ENCODE measurements around the gene EIF4EBP2. TPM values are rescaled to one million over a fixed set of nuclear protein-coding genes. Genes with fewer than 3 reads are reported as not detected.
A peak's percentile ranks its signal among the peaks of the same experiment; 100 is the strongest.

The EIF4EBP2 gene
- total RNA-seq, 1 donor from 2014 or later, result 21.8 TPM

DNA sequence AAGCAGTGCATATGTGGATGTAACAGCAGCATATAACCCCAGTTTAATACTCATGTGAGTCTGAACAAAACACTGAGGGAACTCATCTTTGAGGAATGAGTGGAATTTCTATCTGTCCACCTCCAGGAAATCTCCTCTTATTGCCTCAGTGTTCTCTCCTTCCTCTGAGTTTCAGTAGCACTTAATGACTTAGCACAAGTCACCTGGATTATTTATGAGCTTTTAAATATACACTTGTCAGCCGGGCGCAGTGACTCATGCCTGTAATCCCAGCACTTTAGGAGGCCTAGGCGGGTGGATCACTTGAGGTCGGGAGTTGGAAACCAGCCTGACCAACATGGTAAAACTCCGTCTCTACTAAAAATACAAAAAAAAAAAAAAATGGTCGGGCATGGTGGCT lies 25.8 kb upstream of the EIF4EBP2 start:
- DNase-seq (ENCODE audit: low read depth in 2 of 2), result peak in 1 of 2 donors; percentile 75

DNA sequence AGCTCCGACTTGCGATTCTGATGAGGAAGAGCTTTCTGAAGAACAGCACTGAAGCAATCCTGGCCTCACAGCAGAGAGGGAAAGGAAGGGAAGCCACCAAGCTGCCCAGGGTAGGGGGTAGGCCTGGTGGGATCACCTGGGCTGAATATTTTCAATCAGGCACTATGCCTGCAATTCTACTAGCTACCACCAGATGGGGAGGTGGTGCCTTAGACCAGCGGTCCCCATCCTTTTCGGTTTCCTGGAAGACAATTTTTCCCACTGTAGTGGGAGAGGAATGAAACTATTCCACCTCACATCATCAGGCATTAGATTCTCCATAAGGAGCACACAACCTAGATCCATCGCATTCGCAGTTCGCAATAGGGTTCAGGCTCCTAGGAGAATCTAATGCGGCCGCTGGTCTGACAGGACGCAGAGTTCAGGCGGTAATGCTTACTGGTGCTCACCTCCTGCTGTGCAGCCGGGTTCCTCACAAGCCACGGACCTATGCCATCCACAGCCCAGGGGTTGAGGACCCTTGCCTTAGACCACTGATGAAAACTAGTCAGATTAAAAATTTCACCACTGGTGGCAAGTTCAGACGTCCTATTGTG lies 24.3 kb upstream of the EIF4EBP2 start:
- DNase-seq (ENCODE audit: low read depth in 2 of 2), result no peak

DNA sequence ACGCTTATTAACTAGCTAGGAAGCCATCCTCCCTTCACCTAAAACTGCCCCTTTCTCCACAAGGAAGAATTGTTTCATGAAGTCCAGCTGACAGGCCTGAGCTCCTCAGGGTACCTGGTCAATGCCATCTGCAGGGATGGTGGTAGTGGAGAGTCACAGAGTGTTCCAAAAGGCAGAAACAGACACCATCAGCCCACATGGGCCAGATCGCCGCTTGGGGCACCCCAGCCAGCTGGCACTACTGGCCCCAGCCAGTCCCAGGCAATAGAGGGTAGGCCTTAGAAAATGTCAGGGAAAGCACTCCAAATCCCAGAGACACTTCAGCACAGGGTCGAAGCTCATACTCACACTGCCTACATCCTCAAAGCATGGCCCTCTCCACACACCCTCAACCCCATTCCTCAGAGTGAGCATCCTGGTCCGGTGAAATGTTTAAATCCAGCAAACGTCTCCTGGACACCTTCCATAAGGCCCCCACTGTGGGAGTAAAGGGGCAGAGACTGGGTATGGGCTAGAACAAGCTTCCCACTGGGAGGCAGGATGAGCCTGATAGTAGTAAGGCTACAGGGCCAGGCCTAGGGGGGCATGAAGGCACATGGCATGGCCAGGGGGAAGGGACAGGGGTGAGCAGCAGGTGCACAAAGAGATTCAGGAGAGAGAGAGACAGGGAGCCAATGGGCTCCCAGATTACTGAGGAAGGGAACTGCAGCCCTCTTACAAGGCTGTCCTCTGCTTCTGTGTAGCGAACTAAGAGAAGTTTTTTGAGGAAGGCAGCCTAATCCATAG lies 23.4 kb upstream of the EIF4EBP2 start:
- DNase-seq (ENCODE audit: low read depth in 2 of 2), result no peak

DNA sequence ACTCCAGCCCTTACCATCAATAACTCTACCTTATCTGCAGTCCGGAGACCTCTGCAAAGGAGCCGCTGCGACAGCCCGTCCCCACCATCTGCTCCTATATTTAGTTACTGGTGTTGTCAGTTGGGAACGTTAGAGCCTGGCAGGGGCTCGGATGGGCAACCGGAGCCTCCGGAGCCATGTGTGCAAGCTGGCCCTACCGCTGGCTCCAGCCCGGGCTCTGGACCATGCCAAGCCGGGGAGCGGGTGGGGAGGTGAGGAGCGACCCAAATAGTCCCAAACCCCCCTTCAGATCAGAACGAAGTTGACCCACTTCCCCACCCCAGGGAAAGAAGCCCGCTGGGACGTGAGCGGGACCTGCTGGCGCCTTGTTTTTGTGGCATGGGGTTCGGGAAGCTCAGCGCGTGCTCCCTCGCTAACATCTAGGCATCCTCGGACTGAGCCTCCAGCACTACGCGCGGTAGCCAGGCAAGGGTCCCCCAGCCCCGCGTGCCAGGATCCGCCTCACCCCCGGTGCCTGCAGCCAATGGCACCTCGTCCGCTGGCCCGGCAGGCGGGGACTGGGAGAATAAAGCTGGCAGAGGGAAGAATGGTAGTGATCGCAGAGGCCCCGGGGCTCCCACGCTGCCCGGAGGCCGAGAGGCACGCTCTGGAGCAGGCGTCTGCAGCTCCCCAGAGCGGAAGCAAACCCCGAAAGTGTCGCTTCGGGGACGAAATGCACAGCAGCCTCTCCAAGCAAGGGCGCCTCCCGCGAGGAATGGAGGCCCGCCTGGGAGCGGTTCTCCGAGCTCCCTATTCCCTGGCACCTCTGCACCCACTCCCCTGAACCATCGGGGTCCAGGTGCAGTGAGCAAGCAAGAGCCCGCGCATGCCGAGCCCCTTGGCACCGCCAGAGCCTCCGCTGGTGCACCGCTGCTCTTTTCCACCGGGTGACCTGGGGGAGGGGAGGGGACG lies 22.2 kb upstream of the EIF4EBP2 start:
- peak in 1 of 2 donors; percentile 64 for DNase-seq (ENCODE audit: low read depth in 2 of 2)

DNA sequence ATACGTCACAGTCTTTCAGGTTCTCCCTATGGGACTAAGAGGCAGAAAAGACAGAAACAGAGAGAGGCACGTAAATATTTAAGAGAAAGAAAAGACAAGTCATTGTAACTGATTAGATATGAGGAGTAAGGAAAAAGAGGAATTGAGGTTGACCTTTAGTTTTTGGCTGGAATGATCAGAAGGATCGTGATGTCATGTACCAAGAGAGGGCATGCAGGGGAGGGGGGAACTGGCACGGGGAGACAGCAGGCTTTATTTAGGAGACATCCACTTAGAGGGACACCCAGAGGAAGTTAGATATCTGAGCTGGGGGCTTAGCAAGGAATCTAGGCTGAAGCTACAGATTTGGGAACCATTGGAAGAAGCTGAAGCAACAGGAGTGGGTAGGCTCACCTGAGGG lies 12.3 kb upstream of the EIF4EBP2 start:
- DNase-seq (ENCODE audit: low read depth in 2 of 2), result no peak

DNA sequence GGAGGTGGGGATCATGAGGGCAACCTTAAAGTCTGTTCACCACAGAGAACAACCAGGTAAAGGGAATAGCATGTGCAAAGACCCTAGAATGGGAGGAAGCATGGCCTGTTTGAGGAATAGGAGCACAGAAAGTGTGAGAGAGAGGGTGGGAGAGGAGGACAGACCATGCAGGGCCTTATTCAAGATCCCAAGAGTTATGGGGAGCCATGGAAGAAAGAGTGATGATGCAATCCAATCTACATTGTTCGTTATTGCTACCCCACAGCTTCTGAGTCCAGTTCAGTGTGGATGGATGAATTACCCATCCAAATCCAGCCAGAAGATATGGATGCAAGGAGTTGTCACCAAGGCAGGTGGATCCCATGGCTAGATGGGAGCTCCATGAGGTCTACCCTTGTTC lies 7.8 kb upstream of the EIF4EBP2 start:
- DNase-seq (ENCODE audit: low read depth in 2 of 2), result no peak

DNA sequence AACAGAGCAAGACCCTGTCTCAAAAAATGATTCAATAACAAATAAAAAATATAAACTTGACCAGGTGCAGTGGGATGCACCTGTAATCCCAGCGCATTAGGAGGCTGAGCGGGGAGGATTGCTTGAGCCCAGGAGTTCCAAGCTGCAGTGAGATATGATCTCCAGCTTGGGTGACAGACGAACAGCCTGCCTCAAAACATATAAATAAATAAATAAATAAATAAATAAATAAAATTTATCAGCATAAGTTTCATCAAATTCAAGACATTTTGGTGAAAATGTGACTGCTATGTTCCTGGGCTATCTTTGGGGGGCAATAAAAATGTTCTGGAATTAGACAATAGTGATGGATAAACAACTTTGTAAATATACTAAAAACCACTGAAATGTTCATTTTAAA lies 4.8 kb upstream of the EIF4EBP2 start:
- no peak for DNase-seq (ENCODE audit: low read depth in 2 of 2)

DNA sequence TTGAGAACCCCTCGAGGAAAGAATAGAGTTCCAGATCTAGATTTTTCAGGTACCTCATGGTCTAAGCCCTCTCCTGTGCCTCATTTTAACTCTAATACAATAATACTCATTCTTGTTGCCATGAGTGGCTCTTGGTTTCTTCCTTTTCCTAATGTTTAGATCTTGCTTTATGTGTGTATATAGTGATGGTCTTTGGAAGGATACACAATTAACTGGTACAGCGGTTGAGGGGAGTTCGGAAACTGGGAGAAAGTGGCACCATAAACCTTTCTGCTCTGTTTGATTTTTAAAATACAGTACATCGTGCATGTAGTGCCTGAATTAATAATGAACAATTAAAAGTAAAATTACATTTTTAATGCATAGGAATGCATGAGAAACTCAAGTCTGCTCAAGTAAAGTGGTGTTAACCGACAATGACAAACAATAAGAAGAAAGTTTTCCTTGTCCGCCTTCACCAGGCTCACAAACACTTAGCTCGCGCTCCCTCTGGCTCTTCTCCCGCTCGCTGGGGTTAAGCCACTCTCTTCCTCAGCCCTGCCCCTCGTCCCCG lies 386 bp upstream of the EIF4EBP2 start:
- DNase-seq (ENCODE audit: low read depth in 2 of 2), result no peak

DNA sequence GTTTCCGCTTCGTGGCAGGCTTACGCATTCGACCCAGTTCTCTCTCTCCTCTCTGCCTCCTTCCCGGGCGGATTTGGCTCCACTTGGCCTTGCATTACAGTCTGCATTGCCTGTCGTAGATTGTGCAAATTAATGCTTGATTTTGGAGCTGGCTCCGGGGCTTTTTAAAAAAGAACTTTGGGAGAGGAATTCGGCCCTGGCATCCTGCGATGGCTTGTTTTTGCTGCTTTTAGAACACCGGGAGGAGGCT lies 767 bp downstream of the EIF4EBP2 start:
- DNase-seq (ENCODE audit: low read depth in 2 of 2), result peak in 1 of 2 donors; percentile 47

DNA sequence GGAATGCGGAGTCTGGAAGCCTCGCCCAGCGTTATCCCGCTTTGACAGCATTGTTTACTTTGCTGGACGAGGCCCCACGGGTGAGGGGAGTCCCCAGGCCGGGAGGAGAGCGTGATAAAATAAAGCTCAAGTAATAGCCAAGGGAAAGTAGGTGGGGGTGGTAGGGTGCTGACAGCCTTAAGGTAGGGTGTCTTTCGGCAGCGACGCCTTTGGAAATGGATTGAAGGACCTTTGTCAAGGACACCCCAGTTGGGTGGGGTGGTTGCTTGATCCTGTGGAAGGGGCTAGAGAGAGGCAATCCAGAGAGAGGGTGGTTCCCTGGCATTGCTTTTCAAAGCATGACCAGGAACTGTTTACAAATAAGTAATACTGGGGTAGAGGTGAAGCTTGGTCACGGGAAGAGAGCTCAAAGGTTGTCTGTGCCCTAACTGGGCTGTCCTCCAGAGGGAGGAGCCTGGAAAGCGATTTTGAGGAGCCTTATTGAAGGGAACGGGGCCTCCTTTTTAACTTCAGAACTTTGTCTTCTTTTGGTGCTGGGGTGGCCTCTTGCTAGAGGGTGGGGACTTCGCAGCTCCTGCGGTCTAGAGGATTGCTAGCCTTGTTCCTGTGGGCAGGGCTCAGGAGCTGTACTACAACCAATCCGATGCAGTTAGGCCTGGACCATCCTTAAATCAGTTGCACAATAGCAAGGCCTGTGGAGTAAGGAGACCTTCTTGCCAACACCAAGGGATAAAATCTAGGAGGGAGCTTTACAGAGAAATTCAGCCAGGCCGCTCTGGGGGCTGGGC lies 1.3 kb downstream of the EIF4EBP2 start:
- DNase-seq (ENCODE audit: low read depth in 2 of 2), result peak in 1 of 2 donors; percentile 61

DNA sequence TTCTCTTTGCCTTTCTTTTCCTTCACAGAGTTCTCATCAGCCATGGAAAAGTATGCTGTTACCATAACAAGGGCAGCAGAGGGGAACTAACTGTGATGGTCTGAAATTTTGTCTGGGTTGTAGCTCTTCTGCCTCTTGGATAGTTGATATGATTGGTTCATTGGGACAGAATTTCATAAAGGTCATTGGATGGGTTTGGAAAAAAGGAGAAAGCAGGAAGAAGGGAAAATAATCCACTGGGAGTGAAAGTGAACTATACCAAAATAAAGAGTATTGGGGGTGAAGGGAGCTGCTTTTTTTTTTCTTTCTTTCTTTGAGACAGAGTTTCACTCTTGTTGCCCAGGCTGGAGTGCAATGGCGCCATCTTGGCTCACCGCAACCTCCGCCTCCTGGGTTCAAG lies 5.8 kb downstream of the EIF4EBP2 start:
- DNase-seq (ENCODE audit: low read depth in 2 of 2), result no peak

DNA sequence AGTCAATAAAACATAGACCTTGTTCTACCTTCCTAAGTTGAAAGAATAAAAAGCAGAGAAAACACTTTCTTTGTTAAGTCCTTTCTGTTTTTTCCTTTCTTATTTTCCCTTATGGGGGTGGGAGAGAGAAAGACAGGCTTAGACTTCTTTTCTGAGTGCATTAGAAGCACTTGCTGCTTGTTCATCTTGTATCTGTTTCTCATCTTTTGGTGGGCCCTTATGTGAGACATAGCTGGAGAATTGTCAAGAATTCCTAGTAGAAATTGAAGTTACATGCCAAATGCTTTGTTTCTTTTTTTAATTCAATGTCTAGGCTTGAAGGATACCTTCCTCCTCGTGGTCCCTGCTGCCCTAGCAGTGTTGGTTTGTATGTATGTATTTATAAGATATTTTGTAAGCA lies 6.7 kb downstream of the EIF4EBP2 start:
- DNase-seq (ENCODE audit: low read depth in 2 of 2), result no peak

DNA sequence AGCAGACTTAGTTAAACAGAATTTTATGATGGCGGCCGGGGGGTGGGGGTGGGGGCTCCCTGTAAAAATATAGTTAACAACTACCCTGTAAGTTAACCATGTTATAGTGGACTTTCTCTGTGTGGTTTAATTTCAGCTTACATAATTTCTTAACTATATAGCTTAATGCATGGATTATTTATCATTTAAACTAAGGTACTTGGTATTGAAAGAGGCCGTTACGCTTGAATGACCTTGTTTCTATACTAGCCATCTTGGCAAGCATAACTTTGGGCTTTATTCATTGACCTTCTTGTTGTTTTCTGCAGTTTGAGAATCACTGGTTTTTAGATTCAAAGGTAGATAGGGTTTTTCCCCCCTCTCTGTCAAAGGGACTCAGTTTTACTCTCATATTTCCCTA lies 8.4 kb downstream of the EIF4EBP2 start:
- DNase-seq (ENCODE audit: low read depth in 2 of 2), result no peak

DNA sequence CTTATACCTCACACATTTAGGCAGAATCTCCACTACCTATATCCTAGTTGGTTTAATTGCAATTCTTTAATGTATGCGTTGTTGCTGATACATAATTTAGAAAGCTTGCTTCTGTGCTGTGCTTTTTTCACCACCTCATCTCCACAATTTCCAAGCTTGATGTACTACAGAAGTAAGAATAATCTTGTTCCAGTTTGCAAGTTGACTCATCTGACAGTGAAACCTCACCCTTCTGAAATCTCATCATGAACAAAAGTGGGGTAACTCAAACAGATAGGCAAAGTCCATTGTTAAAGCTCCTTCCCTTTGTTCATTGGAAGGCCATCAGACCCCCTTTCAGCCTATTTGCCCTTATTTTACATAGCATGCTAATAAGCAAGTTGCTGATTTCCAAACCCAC lies 13.6 kb downstream of the EIF4EBP2 start:
- no peak for DNase-seq (ENCODE audit: low read depth in 2 of 2)

DNA sequence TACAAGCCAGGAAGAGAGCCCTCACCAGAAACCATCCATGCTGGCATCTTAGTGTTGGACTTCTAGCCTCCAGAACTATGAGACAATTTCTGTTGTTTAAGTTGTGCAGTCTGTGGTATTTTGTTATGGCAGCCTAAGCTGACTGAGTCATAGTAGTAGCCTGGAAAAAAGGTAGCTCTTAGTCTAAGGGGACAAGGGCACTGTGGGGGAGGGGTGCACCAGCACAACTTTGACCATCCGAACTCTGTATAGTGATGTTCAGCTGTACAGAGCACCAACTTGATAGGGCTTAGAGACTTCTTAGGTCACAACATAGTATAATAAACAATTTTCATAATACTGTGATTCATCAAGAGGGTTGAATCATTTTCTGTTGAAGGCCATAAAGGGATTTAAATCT lies 14.3 kb downstream of the EIF4EBP2 start:
- no peak for DNase-seq (ENCODE audit: low read depth in 2 of 2)

DNA sequence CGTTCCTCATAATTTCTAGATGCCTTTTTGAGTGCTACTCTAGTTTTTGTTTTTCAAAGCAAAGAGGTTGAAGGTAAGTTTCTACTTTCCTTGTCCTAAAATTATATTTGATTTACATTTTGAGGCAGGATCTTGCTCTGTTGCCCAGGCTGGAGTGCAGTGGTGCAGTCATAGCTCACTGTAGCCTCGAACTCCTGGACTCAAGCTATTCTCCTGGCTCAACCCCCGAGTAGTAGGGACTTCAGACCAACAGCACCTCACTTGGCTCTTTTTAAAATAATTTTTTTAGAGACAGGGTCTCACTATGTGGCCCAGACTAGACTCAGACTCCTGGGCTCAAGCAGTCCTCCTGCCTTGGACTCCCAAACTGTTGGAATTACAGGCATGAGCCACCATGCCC lies 14.8 kb downstream of the EIF4EBP2 start:
- DNase-seq (ENCODE audit: low read depth in 2 of 2), result no peak

DNA sequence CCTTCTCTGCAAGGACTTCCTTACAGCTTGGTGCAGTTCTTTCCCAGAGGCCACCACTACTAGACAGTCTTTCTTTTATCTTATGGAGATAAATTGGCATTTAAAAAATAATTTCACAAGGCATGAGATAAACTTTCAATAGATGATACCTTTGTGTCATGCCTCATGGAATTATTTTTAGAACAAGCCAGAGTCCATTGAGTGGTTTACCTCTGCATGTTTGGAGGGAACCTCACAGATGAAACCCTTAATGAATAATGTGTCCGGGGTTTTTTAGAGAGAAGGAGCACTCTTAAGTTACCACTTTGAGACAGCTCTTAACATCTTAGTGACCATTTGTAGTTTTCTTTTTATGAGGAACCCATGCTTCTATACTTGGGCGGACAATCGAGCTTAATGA lies 20.4 kb downstream of the EIF4EBP2 start:
- no peak for DNase-seq (ENCODE audit: low read depth in 2 of 2)

DNA sequence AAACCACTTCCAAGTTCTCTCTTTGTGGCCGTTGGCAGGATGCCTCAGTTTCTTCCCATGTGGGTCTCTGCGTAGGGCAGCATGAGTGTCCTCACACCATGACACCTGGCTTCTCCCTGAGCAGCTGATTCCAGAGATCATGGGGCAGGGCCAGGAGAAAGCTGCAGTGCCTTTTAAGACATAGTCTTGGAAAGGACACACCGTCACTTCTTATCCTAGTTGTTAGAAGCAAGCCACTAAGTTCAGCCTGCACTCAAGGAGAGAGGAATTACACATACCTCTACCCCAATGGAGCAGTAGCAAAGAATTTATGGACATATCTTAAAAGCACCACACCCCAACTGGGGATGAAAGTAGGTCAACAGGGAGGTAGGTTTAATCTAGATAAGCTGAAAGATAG lies 21.2 kb downstream of the EIF4EBP2 start:
- no peak for DNase-seq (ENCODE audit: low read depth in 2 of 2)

DNA sequence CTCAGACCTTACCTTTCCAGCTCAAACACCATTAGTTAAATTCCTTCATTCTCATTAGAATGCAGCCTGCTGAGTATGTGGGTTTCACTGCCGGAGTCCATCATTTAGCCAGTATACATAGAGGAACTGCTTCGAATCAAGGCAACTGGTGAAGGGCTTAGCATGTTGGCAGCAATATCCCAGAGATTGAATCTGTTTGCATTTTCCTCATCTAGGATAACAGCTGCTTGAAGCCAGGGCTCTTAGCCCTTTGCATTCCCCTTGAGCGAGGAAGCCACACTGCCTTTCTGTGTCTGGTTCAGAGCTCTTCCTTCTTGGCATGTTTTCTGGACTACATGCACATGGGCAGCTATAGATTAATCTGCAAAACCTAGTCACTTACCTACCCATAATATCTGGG lies 22.9 kb downstream of the EIF4EBP2 start:
- DNase-seq (ENCODE audit: low read depth in 2 of 2), result no peak

DNA sequence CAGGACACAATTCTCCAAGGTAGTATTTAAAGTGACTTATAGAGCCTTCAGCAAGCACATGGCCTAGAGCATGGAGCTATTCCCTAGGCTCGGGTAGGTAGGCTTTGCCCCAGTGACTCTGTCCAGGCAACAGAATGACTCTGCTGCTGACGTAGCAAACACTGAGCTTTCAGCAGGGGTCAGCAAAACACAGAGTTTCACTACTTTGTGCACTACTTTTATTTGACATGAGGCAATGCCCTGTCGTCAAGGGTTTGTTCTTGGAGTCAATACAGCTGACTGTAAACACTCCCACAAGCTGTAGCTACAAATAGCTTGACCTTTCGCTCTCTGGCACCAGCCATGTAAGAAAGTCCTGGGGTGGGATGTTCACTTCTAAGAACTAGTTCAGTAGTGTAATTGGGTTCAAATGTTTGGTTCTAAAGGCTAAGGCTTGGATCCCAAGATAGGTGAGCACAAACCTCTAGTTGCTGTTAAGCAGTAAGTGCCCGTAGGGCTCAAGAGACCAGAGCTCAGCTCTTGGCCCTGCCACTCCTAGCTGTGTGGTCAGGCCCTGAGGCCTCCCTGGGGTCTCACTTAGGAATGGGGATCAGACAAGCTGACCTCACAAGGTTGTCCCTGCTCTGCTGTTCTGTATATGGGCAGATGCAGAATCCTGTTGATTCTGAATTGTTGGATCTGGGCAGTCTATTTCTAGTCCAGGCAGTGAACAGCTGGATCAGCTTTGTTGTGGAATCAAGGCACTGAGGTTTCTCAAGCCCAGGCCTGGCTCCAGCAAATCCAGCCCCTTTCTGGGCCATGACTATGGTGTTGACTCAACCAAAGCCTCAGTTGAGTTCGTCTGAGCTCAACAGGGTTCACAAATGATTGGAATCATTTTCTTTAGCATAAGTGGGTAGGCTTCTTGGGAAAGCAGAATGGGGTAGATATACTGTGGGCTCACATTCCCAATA lies 26.8 kb downstream of the EIF4EBP2 start:
- DNase-seq (ENCODE audit: low read depth in 2 of 2), result no peak

Data from dermis microvascular lymphatic vessel endothelial cell (primary cell).